NB4 (cell line): Measurements from ENCODE around the gene DAG1.

ENCODE experiments used
- CTCF ChIP-seq: IDR thresholded peaks from one replicate; pipeline ENCODE4 v1.5.1; 2012; ENCODE audit warnings: low read depth, low read length
- POLR2A ChIP-seq: IDR thresholded peaks from 2 replicates; pipeline ENCODE4 v1.6.1; 2011; ENCODE audit warnings: mild to moderate bottlenecking; ENCODE audit not compliant: insufficient read length; ENCODE audit errors: extremely low read depth

GRCh38 chr3:49512781-49513355, 42.8 kb downstream of the DAG1 start:
- TF ChIP-seq CTCF: no peak
- TF ChIP-seq POLR2A: no peak
